ENCODE data around the gene SOAT2. TPM values are rescaled to one million over a fixed set of nuclear protein-coding genes. Genes with fewer than 3 reads are reported as not detected.

The SOAT2 gene
- total RNA-seq, 1 experiment from 2014 or later, result not detected

- in situ Hi-C loops (cut with HindIII; ENCODE audit: low pct_unique_long_range_greater_than_20kb, low sequenced_read_pairs), result no loop called here
- no peak for ATAC-seq
These were observed 30.4 kb downstream of the SOAT2 start for GRCh38 chr12:53133722-53134121.

GRCh38 chr12:53143355-53143754 is 40.1 kb downstream of the SOAT2 start:
- ChIA-PET POLR2A (no interaction called here), CTCF (interaction anchor here (0.6 kb wide), 1 partner anchor 78 kb away, joined by 5 read pairs; no protein-coding TSS in a partner anchor)
- H3K4me1 ChIP-seq (ENCODE audit: control insufficient read depth, insufficient read depth, low read length), result no peaks in the 10 kb centered on the region
- H3K4me3 ChIP-seq (ENCODE audit: low read depth in 2 of 2, low read length in 2 of 2), result no peak overlapping the region
- no peak for DNase-seq (ENCODE audit: low read depth, low spot score)
- no peaks in the 10 kb centered on the region for H3K27me3 ChIP-seq (ENCODE audit: control insufficient read depth, insufficient read depth, low read length)
- no peaks in the 10 kb centered on the region for H3K36me3 ChIP-seq (ENCODE audit: control insufficient read depth, insufficient read depth, low read length)
- in situ Hi-C loops (cut with HindIII; ENCODE audit: low pct_unique_long_range_greater_than_20kb, low sequenced_read_pairs), result no loop called here
- no peak overlapping the region for H3K27ac ChIP-seq (ENCODE audit: low read length)
- peaks cover 2% of the 10 kb centered on the region; the same call in 1 of the 2 replicates for H3K9me3 ChIP-seq (ENCODE audit: control insufficient read depth, insufficient read depth, low read depth, low read length)
- BruUV-seq (replicated peaks), result no TSS peak
- no peak for ATAC-seq
- intact Hi-C loops (cut with micrococcal nuclease; ENCODE audit: unreplicated experiment), result no loop called here
- TF ChIP-seq, protein P1, sequence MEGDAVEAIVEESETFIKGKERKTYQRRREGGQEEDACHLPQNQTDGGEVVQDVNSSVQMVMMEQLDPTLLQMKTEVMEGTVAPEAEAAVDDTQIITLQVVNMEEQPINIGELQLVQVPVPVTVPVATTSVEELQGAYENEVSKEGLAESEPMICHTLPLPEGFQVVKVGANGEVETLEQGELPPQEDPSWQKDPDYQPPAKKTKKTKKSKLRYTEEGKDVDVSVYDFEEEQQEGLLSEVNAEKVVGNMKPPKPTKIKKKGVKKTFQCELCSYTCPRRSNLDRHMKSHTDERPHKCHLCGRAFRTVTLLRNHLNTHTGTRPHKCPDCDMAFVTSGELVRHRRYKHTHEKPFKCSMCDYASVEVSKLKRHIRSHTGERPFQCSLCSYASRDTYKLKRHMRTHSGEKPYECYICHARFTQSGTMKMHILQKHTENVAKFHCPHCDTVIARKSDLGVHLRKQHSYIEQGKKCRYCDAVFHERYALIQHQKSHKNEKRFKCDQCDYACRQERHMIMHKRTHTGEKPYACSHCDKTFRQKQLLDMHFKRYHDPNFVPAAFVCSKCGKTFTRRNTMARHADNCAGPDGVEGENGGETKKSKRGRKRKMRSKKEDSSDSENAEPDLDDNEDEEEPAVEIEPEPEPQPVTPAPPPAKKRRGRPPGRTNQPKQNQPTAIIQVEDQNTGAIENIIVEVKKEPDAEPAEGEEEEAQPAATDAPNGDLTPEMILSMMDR (IDR thresholded peaks at IDR 0.05), result no peak

More at GRCh38 chr12:53133722-53134121, 30.4 kb downstream of the SOAT2 start:
- no peaks in the 10 kb centered on the region for H3K4me1 ChIP-seq (ENCODE audit: control insufficient read depth, insufficient read depth, low read length)
- CTCF ChIA-PET, result no interaction called here
- no peak overlapping the region for H3K4me3 ChIP-seq (ENCODE audit: low read depth in 2 of 2, low read length in 2 of 2)
- TF ChIP-seq TCF7L2 (IDR thresholded peaks at IDR 0.05; ENCODE audit: low read depth, low read length), result no peak
- TF ChIP-seq, protein P1 (IDR thresholded peaks at IDR 0.05), result no peak
- no peak for TF ChIP-seq POLR2AphosphoS5 (IDR thresholded peaks at IDR 0.05; ENCODE audit: low read depth, low read length)
- no peak for TF ChIP-seq SIN3A (IDR thresholded peaks at IDR 0.05; ENCODE audit: borderline replicate concordance, insufficient read depth, low read depth, low read length)
- TF ChIP-seq, protein P2, sequence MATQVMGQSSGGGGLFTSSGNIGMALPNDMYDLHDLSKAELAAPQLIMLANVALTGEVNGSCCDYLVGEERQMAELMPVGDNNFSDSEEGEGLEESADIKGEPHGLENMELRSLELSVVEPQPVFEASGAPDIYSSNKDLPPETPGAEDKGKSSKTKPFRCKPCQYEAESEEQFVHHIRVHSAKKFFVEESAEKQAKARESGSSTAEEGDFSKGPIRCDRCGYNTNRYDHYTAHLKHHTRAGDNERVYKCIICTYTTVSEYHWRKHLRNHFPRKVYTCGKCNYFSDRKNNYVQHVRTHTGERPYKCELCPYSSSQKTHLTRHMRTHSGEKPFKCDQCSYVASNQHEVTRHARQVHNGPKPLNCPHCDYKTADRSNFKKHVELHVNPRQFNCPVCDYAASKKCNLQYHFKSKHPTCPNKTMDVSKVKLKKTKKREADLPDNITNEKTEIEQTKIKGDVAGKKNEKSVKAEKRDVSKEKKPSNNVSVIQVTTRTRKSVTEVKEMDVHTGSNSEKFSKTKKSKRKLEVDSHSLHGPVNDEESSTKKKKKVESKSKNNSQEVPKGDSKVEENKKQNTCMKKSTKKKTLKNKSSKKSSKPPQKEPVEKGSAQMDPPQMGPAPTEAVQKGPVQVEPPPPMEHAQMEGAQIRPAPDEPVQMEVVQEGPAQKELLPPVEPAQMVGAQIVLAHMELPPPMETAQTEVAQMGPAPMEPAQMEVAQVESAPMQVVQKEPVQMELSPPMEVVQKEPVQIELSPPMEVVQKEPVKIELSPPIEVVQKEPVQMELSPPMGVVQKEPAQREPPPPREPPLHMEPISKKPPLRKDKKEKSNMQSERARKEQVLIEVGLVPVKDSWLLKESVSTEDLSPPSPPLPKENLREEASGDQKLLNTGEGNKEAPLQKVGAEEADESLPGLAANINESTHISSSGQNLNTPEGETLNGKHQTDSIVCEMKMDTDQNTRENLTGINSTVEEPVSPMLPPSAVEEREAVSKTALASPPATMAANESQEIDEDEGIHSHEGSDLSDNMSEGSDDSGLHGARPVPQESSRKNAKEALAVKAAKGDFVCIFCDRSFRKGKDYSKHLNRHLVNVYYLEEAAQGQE (IDR thresholded peaks at IDR 0.05; ENCODE audit: insufficient read depth in 1 of 2, low read depth in 2 of 2, low read length in 1 of 2), result no peak
- no peaks in the 10 kb centered on the region for H3K9me3 ChIP-seq (ENCODE audit: control insufficient read depth, insufficient read depth, low read depth, low read length)
- no peak overlapping the region for H3K27ac ChIP-seq (ENCODE audit: low read length)
- H3K36me3 ChIP-seq (ENCODE audit: control insufficient read depth, insufficient read depth, low read length), result no peaks in the 10 kb centered on the region
- POLR2A ChIA-PET, result interaction anchor here (0.6 kb wide), 1 partner anchor 883 kb away, joined by 4 read pairs; no protein-coding TSS in a partner anchor
- no peak for DNase-seq (ENCODE audit: low read depth, low spot score)
- no peaks in the 10 kb centered on the region; the same call in 1 of the 2 replicates for H3K27me3 ChIP-seq (ENCODE audit: control insufficient read depth, insufficient read depth, low read length)
- BruUV-seq (replicated peaks), result no TSS peak
- intact Hi-C loops (cut with micrococcal nuclease; ENCODE audit: unreplicated experiment), result loop anchor here (1.0 kb wide), 1 partner anchor 25 kb away; no protein-coding TSS in a partner anchor

Measured in Panc1 (cell line).